ENCODE data around the gene GATA2. TPM values are rescaled to one million over a fixed set of nuclear protein-coding genes. Genes with fewer than 3 reads are reported as not detected.

The GATA2 gene
- total and polyA plus RNA-seq, 2 of the 8 experiments (the other 6 are each of a cell fraction or from before 2014, with no cell fraction given): 0.03 to 0.30 TPM

DNA sequence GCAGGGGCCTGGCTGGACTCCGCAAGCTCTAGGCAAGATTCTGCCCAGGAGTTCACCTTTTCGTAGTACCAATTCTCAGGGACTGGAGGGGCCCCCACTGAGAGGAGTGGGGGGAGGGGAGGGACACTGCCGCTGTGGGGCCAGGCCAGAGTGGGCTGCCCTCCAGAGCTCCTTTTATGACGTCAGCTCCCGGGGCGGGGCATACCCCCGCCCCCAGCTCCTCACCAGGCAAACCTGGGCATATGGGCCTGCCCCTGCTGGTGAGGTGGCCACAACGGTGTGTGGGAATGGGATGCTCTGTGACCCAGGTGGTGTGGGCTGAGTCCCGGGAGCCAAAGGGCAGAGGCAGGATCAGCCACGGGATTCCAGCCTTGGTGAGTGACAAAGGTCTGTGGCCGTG, 29.6 kb downstream of the GATA2 start:
- H3K79me2 ChIP-seq (ENCODE audit: control insufficient read depth in 1 of 2, insufficient read depth in 2 of 2, low read length in 2 of 2): no peaks in the 10 kb centered on the region
- no peak overlapping the region for H4K5ac ChIP-seq (ENCODE audit: insufficient read length, low read depth, low read length)
- DNase-seq (ENCODE audit: low read depth in 1 of 2, low spot score in 2 of 2) (no peak), FAIRE-seq (no peak)
- H2BK120ac ChIP-seq (replicated peaks; ENCODE audit: low read depth, low read length): no peak overlapping the region
- H4K20me1 ChIP-seq (replicated peaks in 1 of 2; ENCODE audit: control insufficient read depth in 1 of 2, insufficient read depth in 2 of 2, low read length in 2 of 2): peaks cover 0 to 4% of the 10 kb centered on the region in 2 experiments
- no peaks in the 10 kb centered on the region for H3K79me1 ChIP-seq (ENCODE audit: low read depth, low read length)
- H4K8ac ChIP-seq (ENCODE audit: extremely low read depth, insufficient read depth, low read length): peak overlapping the region; percentile 37; the same call in 1 of the 2 replicates
- H3K36me3 ChIP-seq (ENCODE audit: control insufficient read depth in 2 of 4, insufficient read depth in 4 of 4, low read length in 3 of 4): no peaks in the 10 kb centered on the region
- H2BK20ac ChIP-seq (ENCODE audit: low read length): no peak overlapping the region
- no peak overlapping the region for H2BK12ac ChIP-seq (ENCODE audit: low read depth, low read length)
- H3K4me2 ChIP-seq (ENCODE audit: insufficient read depth in 1 of 2, low read depth in 2 of 2, low read length in 2 of 2): no peak overlapping the region
- ChIA-PET POLR2A (ENCODE audit: partially characterized antibody) (interaction anchor here (1.7 kb wide), 1 partner anchor 18 kb away, joined by 6 read pairs; no protein-coding TSS in a partner anchor), CTCF (ENCODE audit: partially characterized antibody) (interaction anchor here (1.0 to 12.7 kb wide), 15 partner anchors 9 to 122 kb away, joined by 3 to 135 read pairs (median 6); no protein-coding TSS in a partner anchor)
- no peak overlapping the region for H3K14ac ChIP-seq (ENCODE audit: insufficient read length)
- no peak overlapping the region for H2AFZ ChIP-seq (ENCODE audit: low read length)
- 86% methylated on average over 10 of the region's 11 CpGs; no CpG with 5 or more reads in 1 of the 2 experiments for WGBS, 2 experiments (ENCODE audit: extremely low coverage in 1 of 2, insufficient coverage in 1 of 2, insufficient read length in 1 of 2, insufficient replicate concordance in 2 of 2, low coverage in 1 of 2, low lambda C conversion rate in 2 of 2, missing lambda C conversion rate in 1 of 2)
- no peak overlapping the region for H2BK5ac ChIP-seq (ENCODE audit: low read depth, low read length)
- no peak overlapping the region for H3K27ac ChIP-seq (ENCODE audit: low read depth, low read length)
- peaks cover 0 to 2% (median 0%) of the 10 kb centered on the region in 4 experiments; a peak in 2 of 7 replicates for H3K4me1 ChIP-seq (replicated peaks in 1 of 4; ENCODE audit: control insufficient read depth in 3 of 4, insufficient read depth in 4 of 4, low read length in 3 of 4)
- H3K27me3 ChIP-seq (replicated peaks in 1 of 4; ENCODE audit: control insufficient read depth in 3 of 4, extremely low read depth in 1 of 4, insufficient read depth in 3 of 4, low read length in 3 of 4): peaks cover 0 to 11% (median 8%) of the 10 kb centered on the region in 4 experiments; a peak in 3 of 7 replicates
- 0 out of 2 replicates have a peak overlapping the region, but pooled peaks have one; percentile 6 for H2AK5ac ChIP-seq (ENCODE audit: low read depth, low read length)
- no peak overlapping the region for H2BK15ac ChIP-seq (ENCODE audit: low read length)
- H3K4me3 ChIP-seq (ENCODE audit: extremely low read depth in 1 of 4, insufficient read depth in 2 of 4, low read depth in 3 of 4, low read length in 4 of 4): no peak overlapping the region
- no peak overlapping the region; the same call in 1 of the 2 replicates for H3K18ac ChIP-seq (ENCODE audit: extremely low read depth, low read length)
- no peak overlapping the region for H4K91ac ChIP-seq (replicated peaks; ENCODE audit: insufficient read length, low read length)
- no peak for TF ChIP-seq CBX5 (IDR thresholded peaks at IDR 0.05; ENCODE audit: low read depth, low read length)
- no peak for TF ChIP-seq SAP30 (IDR thresholded peaks at IDR 0.05; ENCODE audit: insufficient read depth, insufficient replicate concordance, low read length)
- TF ChIP-seq JUND (IDR thresholded peaks at IDR 0.05; ENCODE audit: low read length): no peak
- no peak for TF ChIP-seq CTBP2 (IDR thresholded peaks at IDR 0.05; ENCODE audit: borderline replicate concordance, insufficient read depth, insufficient read length, low read length)
- TF ChIP-seq, protein P1, sequence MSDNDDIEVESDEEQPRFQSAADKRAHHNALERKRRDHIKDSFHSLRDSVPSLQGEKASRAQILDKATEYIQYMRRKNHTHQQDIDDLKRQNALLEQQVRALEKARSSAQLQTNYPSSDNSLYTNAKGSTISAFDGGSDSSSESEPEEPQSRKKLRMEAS (IDR thresholded peaks at IDR 0.05): no peak
- TF ChIP-seq POLR2A (IDR thresholded peaks at IDR 0.05; ENCODE audit: control extremely low read depth in 1 of 2, low read depth in 2 of 2, low read length in 2 of 2): no peak
- no peaks in the 10 kb centered on the region for H3K9me3 ChIP-seq (ENCODE audit: insufficient read depth in 2 of 2, low read depth in 1 of 2, low read length in 1 of 2)
- H3K9ac ChIP-seq (replicated peaks in 1 of 4; ENCODE audit: extremely low read depth in 1 of 4, low read depth in 3 of 4, low read length in 3 of 4): no peak overlapping the region
- H3K23ac ChIP-seq (ENCODE audit: insufficient read length): no peak overlapping the region
- H3K23me2 ChIP-seq (ENCODE audit: low read depth, low read length): no peaks in the 10 kb centered on the region; the same call in 1 of the 2 replicates
- H3K4ac ChIP-seq (replicated peaks; ENCODE audit: insufficient read length, low read depth, low read length): no peak overlapping the region
- H3K56ac ChIP-seq (replicated peaks; ENCODE audit: insufficient read length, low read depth, low read length): no peak overlapping the region
